HG02571 (cell line): Measurements from ENCODE around the gene ATP7B.
A peak's percentile ranks its signal among the peaks of the same experiment; 100 is the strongest.

Source experiments
- ATAC-seq: cut with Tn5 transposase; IDR thresholded peaks from one replicate; pipeline ENCODE4 v1.9.1; 2021; ENCODE audit warnings: mild to moderate bottlenecking, moderate library complexity; ENCODE audit not compliant: unreplicated experiment

Gene ATP7B

GRCh38 chr13:51978796-51979556, 32.3 kb downstream of the ATP7B start:
- ATAC-seq: no peak

- ATAC-seq: no peak
Measured at GRCh38 chr13:51977625-51978024, 33.6 kb downstream of the ATP7B start.

DNA sequence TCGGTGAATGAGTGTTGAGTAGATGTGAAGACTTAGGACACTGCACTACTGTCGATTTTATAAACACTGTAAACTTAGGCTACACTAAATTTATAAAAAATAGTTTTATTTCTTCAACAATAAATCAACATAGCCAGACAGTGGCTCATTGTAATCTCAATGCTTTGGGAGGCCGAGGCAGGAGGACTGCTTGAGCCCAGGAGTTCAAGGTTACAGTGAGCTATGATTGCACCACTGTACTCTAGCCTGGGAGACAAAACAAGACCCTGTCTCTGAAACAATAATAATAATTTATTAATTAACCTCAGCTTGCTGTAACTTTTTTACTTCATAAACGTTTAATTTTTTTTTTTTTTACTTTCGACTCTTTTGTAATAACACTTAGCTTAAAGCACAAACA, 34.4 kb downstream of the ATP7B start:
- ATAC-seq: no peak

GRCh38 chr13:51976423-51976822, 34.8 kb downstream of the ATP7B start:
- no peak for ATAC-seq

DNA sequence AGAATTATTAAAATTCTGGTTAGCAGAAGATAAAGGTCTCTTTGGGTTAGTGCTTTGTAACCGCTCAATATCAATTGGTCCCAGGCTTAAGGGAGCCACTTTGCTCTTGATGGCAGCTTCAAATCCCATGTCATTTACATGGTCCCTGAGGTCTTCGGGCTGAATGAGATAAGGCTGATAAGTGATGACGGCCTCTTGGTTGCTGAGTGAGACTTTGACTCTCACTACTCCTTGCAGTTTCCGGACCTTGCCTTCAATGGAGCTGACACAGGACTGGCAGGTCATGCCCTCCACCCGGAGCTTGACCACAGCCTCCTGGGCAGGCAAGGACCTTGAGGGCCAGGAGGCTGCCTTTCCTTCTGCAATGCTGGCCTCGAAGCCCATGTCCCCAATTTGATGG, 36.8 kb downstream of the ATP7B start:
- no peak for ATAC-seq

GRCh38 chr13:51971520-51972426, 39.5 kb downstream of the ATP7B start:
- ATAC-seq: no peak

GRCh38 chr13:51970349-51970748, 40.9 kb downstream of the ATP7B start:
- no peak for ATAC-seq

DNA sequence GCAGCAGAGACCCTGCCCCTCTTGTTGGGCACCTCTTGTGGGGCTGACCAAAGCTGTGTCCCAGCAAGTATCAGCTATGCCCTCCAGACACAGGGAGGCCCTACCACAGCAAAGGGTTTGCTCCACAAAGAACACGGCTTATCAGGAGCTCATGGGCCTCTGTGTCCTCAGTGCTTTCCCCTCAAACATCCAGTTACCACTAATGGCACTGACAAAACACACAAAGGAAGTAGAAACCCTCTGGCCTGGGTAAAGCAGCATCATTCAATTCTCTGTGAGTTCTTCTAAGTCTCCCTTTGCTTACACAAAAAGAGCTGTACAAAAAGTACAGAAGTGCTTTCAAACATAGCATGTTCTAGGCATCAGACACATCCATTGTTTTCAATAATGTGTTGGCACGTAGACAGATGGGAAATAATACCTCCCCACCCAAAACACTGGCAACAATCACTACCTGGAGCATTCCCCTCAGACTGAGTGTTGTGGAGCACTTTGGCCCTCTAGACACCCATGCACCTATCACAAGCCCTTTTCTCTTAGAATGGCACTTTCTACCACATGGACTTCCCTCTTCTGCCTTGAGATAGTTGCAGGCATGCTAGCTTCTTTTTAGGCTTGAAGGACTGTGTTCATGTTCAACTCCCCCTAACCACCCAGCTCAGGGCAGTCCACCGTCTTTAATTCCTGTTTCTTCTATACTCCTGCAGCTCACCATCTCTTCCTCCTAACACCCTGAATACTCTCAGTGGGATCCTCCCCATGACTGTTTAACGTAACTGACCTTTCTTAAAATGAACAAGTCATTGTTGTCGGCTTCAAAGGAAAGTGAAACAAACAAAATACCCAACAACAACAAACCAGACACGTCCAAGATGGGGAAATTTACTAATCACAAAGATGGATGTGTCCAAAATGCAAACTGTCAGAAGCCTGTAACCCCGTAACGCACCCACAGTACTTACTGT, 43.5 kb downstream of the ATP7B start:
- no peak for ATAC-seq

DNA sequence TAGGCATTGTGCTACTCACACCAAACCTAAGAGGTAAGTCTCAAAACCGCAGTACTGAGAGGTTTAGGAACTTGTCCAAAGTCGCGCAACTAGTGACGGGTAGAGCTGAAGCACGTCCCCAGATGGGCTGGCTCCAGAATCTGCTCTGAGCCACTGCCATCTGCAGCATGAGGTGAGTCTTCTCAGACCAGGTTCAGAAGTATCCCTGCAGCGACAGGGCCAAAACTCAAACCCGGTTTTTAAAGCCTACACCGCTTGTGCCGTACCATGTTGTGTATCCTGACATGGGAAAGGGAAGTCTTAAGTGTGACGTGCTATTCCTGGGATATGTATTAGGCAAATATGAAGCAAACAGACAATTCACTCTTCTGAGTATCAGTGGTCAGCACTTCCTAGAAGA, 45.1 kb downstream of the ATP7B start:
- ATAC-seq: no peak

DNA sequence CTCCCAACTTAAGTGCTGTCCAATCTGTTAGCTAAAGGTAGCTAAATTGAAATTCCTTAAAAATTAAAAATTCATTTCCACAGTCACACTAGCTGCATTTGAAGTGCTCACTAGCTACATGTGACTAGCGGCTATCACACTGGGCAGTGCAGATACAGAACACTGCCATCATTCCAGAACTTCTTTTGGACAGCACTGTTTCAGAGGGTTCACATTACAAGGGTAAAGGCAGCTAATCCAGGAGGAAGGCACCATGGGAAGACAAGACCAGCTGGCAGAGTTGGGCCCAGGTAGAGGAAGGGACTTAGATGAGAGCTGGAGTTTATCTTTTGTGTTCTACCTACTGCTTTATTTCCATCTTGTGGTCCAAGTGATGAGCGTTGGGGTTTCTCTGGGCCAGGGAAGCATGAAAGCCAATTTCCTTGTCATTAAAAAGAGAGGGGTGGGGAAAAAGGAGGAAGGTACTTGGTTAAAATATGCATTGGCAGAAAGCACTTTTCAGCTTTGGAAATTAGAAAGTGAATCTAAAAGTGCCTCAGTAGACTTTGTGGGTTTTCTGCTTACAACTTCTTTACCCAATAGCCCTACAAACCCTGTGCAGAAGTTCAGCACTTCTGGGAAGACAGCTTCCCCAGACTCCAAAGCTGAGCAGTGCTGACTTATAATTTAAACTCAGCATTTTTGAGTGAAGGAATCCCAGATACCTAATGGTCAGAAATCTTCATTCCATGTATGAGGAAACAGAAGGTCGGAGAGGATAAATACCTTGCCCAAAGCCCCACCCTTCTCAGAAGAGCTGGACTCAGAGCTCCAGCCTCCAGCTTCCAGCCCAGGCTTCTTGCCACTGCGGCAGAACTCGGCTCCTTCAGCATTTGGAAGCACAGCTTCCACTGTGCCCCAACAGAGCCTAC, 49.5 kb downstream of the ATP7B start:
- no peak for ATAC-seq

DNA sequence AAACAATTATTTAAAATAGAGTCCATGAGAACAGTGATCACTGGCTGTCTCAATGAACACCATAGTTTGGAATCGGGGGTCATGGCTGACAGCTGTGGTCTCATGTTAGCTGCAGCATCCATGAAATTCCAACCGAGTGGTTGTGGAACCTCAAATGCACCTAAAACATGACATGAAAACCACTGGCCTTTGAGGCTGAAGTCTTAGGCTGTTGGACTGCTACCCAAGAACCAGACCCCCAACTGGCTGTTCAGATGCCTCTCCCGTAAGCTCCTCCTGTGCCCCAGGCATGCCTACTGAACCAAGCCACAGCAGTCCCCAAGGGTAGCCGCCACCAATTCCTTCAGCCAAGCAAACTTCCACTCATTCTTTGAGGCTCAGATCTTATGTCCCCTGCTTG, 50.5 kb downstream of the ATP7B start:
- ATAC-seq: no peak

GRCh38 chr13:51959773-51960172, 51.5 kb downstream of the ATP7B start:
- ATAC-seq: peak; percentile 75

DNA sequence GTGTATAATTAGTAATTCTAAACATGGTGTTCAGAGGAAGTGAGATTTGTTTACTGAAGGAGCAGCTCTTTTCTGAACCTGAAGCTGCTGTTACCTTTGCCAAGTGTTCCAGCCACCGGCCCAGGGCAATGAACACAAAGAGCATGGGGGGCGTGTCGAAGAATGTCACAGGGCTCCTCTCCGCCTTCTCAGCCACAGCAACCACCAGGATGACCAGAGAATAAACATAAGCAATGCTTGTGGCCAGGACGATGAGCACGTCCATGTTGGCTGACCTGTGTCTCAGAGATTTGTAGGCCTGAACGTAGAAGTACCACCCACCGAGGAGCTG, 53.1 kb downstream of the ATP7B start:
- ATAC-seq: no peak

DNA sequence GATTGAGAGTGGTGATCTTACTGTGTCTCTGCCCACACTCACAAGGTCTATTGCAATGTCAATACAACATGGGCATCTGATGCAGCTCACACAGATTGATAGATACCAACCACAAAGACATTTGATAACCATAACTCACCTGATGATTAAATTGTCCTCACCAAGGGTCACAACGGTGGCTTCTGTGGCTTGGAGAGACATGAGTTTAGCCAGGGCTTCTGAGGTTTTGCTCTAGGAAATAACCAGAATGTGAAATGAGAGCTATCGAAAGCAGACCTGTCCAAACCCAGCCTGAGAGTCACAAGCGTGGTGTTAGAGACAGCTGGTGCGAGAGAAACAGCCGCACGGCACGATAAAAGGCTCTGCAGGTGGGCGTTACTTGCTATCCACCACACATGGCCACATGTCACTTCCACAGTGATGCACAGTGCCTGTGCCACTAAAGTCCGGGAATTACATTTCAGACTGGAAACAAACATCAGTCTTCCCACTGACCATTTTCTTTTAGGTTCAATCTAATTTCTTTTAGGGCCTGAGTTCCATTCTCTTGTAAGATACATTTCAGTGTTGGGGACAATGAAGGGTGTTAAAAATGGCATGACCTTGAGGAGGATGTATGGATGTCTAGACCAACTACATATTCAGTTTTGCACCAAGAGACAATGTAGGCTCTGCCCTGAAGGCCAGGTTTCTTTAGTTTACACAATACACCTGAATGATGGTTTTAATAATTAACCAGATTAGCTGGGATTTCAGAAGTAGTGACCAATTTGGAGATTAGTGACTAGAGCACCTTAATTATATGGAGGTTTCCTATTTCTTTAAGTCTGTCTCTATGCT, 53.7 kb downstream of the ATP7B start:
- ATAC-seq: no peak

- ATAC-seq: no peak
Measured at GRCh38 chr13:51956717-51957116, 54.5 kb downstream of the ATP7B start.

GRCh38 chr13:51955816-51956603, 55.2 kb downstream of the ATP7B start:
- no peak for ATAC-seq

DNA sequence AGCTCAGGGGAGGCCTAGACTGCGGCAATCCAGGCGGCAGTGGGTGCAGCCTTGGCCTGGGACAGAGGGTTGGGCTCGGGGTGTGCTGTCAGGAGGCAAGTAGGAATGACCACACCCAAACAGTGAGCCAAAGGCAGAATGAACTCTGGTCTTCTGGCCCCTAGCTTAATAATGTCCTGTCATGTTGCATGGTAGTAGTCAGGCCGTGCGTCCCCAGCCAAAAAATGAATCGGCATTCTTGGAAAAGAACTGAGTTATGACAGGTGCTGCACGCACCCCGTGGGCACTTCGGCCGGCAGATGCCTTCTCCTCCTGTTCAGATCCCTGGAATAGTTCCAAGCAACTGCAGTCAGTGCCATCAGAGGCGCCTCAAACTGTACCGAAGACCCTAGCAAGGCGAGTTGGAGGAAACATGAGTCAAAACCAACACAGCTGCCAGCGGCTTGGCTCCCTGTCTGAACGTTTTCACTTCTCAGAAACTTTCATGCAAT, 55.9 kb downstream of the ATP7B start:
- ATAC-seq: no peak
